Measurements from ENCODE around the gene COL15A1.
A peak's percentile ranks its signal among the peaks of the same experiment; 100 is the strongest.
"Not testable (repeated sequence)": the region's sequence is repeated elsewhere in the genome, so short reads cannot be mapped to it uniquely, and the experiment has no call there.

Gene COL15A1

DNA sequence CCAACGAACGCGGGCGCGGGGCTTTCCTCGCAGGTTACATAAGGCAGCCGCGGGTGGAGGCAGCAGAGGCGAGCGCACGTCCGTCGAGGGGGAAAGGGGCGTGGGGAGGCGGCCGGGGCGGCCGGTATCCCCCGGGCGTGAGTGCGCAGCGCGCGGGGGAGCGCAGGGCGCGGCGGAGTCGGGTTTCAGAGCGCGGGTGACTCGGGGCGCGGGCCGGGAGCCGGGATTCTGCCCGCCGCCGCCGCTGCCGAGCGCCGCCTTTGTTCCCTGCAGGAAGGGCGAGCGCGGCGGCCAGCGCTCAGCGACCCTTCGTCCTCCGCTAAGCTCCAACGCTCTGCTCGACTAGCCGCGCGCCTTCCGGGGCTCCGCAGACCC is at the start of gene COL15A1:
TSS of gene COL15A1 (plus strand) at position 226 of the 375 bp plus-strand sequence. CDS start 155 bp downstream, outside the sequence.
- DNase-seq = no peak

GRCh38 chr9:98894171-98894570 is 49.5 kb upstream of the COL15A1 start:
- DNase-seq = no peak

DNA sequence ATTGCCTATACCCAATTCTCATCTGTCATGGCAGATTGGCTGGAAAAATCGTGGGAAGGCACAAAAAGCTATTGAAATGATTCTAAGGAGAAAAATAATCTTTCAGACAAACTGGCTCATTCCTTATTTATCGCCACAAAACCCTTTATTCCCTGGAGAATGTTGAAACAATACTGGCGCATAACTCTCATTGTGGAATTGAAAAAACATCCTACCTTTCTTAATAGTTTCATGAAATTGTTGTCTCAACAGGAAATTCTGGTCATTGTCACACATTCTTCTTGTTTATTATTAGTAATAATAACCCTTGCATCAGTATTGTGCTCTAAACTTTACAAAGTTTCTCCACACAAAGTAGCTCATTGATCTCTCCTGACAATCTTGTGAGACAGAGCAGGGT is 48.9 kb upstream of the COL15A1 start:
- DNase-seq = no peak

DNA sequence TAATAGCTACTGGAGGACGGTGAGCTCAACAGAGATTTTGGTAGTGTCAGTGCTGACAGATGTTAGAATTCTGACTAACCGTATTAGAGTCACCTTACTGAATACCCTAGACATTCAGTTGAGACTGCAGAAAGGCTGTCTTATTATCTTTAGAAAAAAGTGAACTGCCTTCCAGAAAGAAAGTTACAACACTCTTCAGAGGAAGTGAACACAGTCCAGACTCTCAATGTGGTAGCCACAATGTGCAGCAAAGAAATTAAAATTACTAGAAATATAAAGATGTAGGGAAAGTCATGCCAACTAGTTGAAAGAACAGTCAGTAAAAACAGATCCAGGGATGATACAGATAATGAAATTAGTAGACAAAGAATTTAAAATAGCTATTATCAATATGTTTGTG is 47.1 kb upstream of the COL15A1 start:
- peak; percentile 4 to 7 for DNase-seq

DNA sequence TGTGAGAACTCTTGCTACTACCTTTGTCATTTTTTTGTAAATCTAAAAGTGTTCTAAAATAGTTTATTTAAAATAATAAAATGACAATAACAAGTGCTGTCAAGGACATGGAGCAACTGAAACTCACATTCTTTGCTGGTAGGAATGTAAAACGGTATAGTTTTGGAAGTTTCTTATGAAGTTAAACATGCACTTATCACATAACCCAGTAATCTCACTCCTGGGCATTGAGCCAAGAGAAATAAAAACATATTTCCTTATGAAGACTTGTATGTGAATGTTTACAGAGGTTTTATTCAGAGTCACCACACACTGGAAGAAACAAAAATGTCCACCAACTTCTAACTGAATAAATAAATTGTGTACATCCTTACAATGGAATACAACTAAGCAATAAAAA is 46.0 kb upstream of the COL15A1 start:
- DNase-seq = no peak

GRCh38 chr9:98899408-98900056 is 44.2 kb upstream of the COL15A1 start:
- DNase-seq = peak; percentile 72 to 77

GRCh38 chr9:98900244-98900643 is 43.5 kb upstream of the COL15A1 start:
- no peak for DNase-seq

DNA sequence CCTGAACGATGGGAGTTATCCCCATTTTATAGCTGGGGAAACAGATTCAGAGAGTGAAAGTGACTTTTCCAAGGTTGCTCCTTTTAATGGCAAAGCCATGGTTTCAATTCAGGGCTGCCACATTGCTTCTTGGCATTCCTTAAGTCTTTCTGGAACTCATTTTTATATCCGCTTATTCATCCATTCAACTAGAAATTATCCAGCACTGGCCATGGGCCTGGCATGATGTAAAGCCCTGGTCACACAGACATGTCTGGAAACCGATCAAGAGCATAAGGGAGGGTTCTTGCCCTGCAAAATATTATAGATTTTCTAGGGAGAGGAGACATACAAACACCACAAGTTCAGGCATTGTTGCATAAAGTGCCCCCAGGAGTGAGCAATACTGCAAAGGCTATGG is 43.0 kb upstream of the COL15A1 start:
- DNase-seq = no peak

DNA sequence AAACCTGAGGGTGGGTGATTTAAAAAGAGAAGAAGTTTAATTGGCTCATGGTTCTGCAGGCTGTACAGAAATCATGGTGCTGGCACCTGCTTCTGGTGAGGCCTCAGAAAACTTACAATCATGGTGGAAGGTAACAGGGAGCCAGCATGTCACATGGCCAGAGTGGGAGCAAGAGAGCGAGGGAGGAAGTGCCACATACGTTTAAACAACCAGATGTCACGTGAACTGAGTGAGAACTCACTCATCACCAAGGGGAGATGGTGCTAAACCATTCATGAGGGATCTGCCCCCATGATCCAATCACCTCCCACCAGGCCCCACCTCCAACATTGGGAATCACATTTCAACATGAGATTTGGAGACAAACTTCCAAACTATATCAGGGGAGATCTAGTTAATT is 41.9 kb upstream of the COL15A1 start:
- DNase-seq = not testable (repeated sequence)

GRCh38 chr9:98902516-98902915 is 41.2 kb upstream of the COL15A1 start:
- no peak for DNase-seq

GRCh38 chr9:98902925-98903324 is 40.8 kb upstream of the COL15A1 start:
- DNase-seq = no peak

DNA sequence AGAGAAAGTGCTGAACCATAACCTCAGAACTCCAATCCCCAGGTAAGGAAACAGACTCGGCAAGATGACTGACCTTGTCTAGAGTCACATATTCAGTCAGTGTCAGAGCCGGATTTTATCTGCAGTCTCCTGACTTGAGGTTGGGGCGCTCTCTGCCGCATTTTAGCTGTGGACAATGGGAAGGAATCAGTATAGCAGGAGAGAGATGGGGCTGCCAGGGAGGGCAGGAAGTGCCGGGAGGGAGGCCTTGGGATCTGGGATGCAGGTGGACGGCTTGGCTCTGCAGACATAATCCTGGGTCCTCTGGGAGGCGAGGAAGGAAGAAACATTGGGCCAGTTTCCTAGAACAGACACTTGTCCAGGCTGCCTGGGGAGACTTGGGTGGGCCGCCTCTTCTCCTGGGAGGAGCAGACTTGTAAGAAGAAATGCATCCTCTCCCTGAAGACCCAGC is 39.7 kb upstream of the COL15A1 start:
- DNase-seq = no peak

- no peak for DNase-seq
Observed at GRCh38 chr9:98905015-98905414, 38.7 kb upstream of the COL15A1 start.

DNA sequence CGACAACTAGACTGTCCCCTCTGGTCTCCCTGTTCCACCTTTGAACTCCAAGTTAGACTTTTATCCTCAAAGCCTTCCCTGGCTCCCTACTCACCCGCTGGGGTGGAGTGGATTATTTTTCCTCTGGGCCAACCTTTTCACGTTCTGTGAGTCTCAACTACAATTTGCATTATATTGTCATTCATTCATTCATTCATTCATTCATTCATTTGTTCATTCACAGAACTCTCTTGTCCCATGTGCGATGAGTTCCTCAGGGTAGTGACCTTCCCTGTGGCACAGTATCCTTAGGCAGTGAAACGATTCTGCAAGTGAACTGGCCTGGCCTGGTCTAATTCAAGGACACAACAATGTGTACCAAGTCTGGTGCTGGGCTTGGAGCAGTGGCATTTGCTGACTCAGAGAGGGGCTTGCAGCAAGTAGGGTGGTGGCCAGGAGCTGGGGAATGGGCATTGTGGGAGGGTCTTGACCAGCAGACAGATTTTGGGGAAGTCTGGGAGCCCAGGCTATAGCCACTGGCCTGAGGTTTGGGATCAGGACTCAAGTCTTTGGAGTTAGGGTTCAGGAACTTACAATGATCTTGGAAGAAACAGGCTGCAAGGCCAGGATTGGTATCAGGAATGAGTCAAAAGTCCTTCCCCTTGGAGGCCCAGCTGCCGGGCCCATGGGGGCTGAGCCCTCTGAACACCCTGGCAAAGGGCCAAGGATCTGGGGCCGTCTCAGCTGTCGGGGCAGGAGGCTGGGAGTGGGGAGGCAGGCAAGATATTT is 37.2 kb upstream of the COL15A1 start:
- peak; percentile 6 to 24 for DNase-seq

DNA sequence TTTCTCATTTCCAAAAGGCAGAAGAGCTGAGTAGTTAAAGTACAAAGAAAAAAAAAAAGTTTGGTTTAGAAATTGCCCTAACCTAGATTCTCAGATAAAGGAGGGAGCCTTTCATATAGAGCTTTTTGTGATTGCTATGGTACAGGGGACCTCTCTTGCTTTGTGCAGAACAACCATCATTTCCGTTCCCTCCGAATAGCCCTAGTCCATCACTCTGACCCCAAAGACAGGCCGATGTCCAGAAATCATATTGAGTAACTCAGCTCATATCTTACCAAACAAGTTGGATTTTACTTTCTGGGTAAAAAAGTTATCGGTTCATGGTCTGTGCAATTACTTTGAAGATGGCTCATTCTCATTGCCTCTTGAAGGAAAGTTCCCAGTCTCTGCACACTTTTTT is 36.7 kb upstream of the COL15A1 start:
- no peak for DNase-seq

GRCh38 chr9:98908897-98909634 is 34.6 kb upstream of the COL15A1 start:
- no peak for DNase-seq

GRCh38 chr9:98909935-98910334 is 33.8 kb upstream of the COL15A1 start:
- DNase-seq = no peak

DNA sequence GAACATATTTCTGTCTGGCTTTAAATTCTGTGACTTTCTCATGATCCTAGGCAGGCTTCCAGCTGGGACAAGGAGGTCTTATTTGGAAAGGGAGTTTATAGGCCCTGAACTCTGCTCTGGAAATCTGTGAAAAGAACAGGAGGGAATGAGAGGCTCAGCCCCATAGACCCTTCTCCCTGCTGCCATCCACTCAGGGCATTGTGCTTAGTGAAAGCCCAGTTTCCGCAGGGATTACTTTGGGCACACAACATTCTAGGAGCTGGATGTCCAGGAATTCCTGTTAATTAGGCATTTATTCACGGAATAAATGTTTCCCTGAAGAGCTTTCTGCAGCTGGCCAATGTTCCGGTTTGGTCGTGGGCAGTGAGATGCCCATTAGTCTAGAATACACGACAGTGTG is 32.7 kb upstream of the COL15A1 start:
- DNase-seq = no peak

GRCh38 chr9:98911738-98912137 is 32.0 kb upstream of the COL15A1 start:
- DNase-seq = not testable (repeated sequence)

DNA sequence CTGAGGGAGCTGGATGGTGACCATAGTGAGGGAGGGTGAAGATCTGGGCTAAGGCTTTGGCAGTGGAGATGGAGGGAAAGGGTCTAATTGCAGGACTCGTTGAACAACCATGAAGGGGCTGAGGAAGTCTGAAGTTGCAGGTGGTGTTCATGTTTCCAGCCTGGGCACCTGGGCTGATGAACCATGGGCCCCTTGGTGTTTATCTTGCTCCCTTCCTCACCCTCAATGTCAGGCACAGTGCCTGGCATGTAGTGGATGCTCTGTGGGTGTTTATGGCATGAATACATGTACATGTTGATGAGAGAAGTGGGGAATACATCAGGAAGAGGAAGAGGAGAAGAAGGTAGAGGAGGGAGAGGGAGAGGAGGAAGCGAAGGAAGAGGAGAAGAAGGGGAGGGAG is 31.3 kb upstream of the COL15A1 start:
- DNase-seq = no peak

DNA sequence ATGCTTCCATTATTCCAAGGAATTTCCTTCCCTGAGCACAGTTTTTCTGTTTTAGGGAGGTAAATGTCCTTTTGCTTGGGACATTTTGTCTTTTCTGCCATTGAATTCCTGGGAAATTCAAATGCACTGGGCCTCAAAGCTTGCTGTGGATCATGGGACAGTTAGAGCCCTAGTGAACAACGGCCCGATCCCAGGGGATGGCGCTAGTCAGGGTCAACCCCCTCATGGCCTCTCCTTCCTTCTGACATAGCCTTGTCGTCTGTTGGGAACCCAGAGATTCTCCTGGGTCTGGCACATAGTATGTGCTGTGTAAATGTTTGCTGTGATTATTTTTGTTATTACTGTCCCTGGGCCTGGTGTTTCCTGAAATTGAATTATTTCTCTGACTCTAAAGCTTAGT is 30.7 kb upstream of the COL15A1 start:
- no peak for DNase-seq

DNA sequence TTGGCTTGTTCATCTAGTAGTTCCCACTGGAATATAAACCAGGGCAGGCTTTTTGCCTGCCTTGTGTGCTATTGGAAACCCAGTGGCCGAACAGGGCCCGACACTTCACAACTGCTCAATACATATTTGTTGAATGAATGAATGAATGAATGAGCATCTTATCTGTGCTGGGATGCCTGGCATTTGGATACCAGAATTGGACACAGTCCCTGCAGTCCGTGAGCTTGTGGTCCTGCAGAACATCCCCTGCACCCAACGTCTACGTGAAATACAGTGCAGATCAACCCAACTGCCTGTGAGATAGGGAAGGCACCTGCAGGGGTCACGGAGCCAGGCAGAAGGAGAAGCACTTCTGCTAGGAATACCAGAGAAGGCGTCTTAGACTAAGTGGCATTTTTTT is 30.0 kb upstream of the COL15A1 start:
- no peak for DNase-seq

DNA sequence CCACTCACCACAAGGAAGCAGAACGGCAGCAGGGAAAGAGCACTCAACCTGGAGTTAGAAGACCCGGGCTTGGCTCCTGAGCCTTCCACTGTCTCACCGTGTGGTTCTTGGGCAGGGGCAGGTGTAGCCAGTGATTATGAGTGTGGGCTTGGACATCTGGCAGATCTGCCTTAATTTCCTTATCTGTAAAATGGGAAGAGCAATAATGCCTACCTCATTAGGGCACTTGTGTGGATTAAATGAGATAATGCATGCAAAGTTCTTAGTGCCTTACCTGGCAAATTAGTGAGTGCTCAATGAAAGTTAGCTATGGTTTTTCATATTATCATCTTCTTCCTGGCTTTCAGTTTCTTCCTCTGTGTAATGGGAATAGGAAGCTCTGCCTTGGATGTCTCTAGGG is 28.1 kb upstream of the COL15A1 start:
- no peak for DNase-seq

DNA sequence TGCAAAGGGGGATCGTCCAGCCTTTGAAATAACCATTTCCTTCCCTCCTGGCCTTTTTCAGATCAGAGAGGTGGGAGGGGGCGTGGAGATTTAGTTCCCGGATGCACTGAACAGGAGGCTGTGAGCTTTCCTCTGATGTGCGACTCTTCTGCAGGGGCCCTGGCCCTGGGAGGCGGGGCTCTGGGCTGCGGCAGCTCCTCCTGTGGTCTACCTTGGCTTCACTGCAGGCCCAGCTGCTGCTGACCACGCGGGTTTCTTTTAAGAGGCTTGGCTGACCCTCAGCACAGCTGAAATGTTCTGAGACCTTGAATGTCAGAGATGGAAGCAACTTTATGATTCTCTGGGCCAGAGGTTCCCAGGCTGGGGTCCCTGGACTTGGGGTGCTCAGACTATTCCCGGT is 27.0 kb upstream of the COL15A1 start:
- DNase-seq = no peak

Data from Kasumi-1 (cell line).